ENCODE data around the gene CENPF. TPM values are rescaled to one million over a fixed set of nuclear protein-coding genes. Genes with fewer than 3 reads are reported as not detected.
A peak's percentile ranks its signal among the peaks of the same experiment; 100 is the strongest.

CENPF gene
- total RNA-seq, 1 donor = 42.1 TPM

DNA sequence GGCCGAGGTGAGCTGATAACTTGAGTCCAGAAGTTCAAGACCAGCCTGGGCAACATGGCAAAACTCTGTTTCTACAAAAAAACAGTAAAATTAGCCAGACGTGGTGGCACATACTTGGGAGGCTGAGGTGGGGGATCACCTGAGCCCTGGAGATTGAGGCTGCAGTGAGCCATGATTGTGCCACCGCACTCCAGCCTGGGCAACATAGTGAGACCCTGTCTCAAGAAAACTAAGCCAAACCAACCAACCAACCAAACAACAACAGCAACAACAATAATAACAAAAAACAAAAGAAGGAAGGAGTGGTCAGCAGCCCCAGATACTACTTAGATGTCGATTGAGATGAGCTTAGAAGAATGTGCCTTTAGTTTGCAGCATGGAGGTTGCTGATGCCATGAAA is 47.7 kb downstream of the CENPF start:
- no peak overlapping the region for H3K4me3 ChIP-seq (ENCODE audit: low read depth, low read length)
- TF ChIP-seq, protein P1, sequence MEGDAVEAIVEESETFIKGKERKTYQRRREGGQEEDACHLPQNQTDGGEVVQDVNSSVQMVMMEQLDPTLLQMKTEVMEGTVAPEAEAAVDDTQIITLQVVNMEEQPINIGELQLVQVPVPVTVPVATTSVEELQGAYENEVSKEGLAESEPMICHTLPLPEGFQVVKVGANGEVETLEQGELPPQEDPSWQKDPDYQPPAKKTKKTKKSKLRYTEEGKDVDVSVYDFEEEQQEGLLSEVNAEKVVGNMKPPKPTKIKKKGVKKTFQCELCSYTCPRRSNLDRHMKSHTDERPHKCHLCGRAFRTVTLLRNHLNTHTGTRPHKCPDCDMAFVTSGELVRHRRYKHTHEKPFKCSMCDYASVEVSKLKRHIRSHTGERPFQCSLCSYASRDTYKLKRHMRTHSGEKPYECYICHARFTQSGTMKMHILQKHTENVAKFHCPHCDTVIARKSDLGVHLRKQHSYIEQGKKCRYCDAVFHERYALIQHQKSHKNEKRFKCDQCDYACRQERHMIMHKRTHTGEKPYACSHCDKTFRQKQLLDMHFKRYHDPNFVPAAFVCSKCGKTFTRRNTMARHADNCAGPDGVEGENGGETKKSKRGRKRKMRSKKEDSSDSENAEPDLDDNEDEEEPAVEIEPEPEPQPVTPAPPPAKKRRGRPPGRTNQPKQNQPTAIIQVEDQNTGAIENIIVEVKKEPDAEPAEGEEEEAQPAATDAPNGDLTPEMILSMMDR (IDR thresholded peaks at IDR 0.05; ENCODE audit: insufficient read depth, low read length) = no peak
- no peak for DNase-seq (ENCODE audit: low read depth)

DNA sequence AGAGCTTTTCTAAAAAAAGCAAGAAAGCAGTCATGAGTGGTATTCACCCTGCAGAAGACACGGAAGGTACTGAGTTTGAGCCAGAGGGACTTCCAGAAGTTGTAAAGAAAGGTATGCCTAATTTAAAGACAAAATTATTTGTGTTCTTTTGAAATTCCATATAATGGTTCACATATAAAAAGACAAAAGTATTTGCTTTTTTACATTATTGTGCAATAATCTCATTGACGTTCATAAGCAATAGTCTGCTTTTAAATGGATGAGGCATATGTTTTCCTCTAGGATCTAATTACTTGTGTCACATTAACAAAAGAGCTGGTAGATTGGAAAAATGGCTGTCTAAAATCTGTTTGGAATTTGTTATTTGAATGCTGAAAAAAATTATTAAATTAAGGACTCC is 54.3 kb downstream of the CENPF start:
- no peak overlapping the region for H3K4me3 ChIP-seq (ENCODE audit: low read depth, low read length)
- TF ChIP-seq, protein P1 (IDR thresholded peaks at IDR 0.05; ENCODE audit: insufficient read depth, low read length) = no peak
- DNase-seq (ENCODE audit: low read depth) = no peak

DNA sequence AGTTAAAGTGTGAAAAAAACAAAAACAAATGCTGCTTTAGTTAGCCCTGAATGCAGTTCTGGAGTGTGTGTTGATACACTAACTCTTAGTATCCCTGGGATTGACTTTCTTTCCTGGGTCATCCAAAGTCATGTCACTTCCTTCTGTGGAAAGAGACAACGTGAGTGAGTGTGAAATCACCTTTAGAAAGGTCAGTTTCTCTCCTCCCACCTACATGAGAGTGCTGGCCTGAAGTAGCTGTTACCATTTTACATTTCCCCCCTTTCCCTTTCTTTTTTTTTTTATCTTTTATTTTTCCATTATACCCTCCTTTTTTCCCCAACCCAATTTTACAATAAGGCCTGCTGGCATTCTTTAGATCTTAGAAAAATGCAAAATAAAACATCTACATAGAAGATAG is 55.2 kb downstream of the CENPF start:
- DNase-seq (ENCODE audit: low read depth) = no peak
- H3K4me3 ChIP-seq (ENCODE audit: low read depth, low read length) = no peak overlapping the region
- TF ChIP-seq, protein P1 (IDR thresholded peaks at IDR 0.05; ENCODE audit: insufficient read depth, low read length) = no peak

DNA sequence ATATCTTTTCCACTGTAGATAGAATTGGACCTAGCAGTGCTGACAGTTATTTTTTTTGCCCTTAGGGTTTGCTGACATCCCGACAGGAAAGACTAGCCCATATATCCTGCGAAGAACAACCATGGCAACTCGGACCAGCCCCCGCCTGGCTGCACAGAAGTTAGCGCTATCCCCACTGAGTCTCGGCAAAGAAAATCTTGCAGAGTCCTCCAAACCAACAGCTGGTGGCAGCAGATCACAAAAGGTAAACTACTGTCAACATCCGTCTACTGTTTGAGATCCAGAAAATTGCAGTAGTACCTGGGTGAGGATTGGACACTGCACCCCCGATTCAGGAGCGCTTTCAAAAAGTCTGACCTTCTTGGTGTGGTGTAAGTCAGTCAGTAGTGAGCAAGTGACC is 55.8 kb downstream of the CENPF start:
- DNase-seq (ENCODE audit: low read depth) = peak; percentile 62
- H3K4me3 ChIP-seq (ENCODE audit: low read depth, low read length) = no peak overlapping the region
- TF ChIP-seq, protein P1 (IDR thresholded peaks at IDR 0.05; ENCODE audit: insufficient read depth, low read length) = peak; percentile 57

DNA sequence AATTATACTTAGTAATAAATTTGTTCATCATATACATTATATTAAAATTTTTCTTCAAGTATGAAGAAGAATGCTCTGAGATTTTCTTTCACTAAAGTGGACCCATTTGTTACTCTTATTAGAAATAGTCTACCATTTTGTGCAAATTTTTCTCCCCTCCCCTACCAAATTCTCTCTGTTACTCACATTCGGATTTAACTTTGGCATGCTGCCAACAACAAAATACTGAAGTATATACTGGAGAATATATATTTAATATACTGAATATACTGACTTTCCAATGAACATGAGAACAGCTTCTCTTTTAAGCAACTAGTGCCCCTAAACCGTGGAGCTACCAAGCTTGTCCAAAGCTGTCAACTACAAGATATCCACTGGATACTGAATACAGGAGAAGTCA is 57.2 kb downstream of the CENPF start:
- TF ChIP-seq, protein P1 (IDR thresholded peaks at IDR 0.05; ENCODE audit: insufficient read depth, low read length) = no peak
- DNase-seq (ENCODE audit: low read depth) = no peak

DNA sequence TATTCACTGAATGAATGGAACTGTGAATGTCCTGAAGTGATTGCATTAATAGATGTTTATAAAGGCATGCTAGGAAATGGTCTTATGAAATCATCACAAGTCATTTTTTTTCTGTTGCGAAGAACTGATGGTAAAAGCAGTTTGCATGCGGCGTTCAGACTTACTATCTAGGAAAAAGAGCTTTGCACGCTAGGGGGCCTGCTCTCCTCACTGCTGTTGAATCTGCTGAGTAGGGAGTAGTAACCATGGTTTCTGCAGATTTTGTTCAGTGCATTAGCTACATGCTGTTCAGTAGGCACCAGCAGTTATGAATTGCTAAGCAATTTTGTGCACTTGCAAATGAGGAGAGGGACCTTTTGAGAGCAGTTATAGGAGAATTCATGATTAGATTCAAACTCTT is 57.9 kb downstream of the CENPF start:
- TF ChIP-seq, protein P1 (IDR thresholded peaks at IDR 0.05; ENCODE audit: insufficient read depth, low read length) = peak; percentile 79
- no peak overlapping the region for H3K4me3 ChIP-seq (ENCODE audit: low read depth, low read length)
- DNase-seq (ENCODE audit: low read depth) = peak; percentile 91

More for the DNA sequence above, 57.2 kb downstream of the CENPF start:
- H3K4me3 ChIP-seq (ENCODE audit: low read depth, low read length) = no peak overlapping the region

DNA sequence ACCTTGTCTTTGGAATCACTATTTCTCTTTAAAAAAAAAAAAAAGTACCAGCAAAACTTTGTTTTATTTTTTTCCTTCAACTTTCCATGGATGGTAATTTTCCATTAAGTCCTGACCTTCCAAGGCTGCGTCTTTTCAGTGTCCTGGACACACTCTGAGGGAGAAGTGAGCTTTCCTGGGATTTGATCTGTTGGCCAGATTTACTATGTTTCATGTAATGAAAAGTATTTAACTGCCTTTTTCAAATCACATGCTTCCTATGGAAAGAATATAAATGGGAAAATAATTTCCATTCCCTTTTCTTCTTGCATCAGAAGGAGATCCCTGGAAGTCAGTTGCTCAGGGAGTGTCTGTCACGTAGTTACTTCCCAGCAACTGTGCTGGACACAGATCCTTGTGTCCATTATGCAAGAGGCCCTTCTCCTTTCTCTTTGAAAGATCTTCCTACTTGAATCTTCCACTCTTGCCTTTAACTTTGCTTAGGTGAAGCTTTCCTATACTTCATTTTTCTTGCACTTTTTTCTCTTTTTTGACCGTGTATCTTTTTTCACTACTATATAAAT is 59.3 kb downstream of the CENPF start:
- no peak overlapping the region for H3K4me3 ChIP-seq (ENCODE audit: low read depth, low read length)
- peak; percentile 33 for DNase-seq (ENCODE audit: low read depth)
- TF ChIP-seq, protein P1 (IDR thresholded peaks at IDR 0.05; ENCODE audit: insufficient read depth, low read length) = no peak

Data from fibroblast of the aortic adventitia (primary cell).